ENCODE measurements around the gene DRD4.
"Not testable (repeated sequence)": the region's sequence is repeated elsewhere in the genome, so short reads cannot be mapped to it uniquely, and the experiment has no call there.

DRD4 gene

GRCh38 chr11:647672-648158 is 10.6 kb downstream of the DRD4 start:
- not testable (repeated sequence) for DNase-seq

- no peak for DNase-seq
These were observed 13.4 kb downstream of the DRD4 start for GRCh38 chr11:650482-650881.

GRCh38 chr11:653136-653535 is 16.1 kb downstream of the DRD4 start:
- DNase-seq: not testable (repeated sequence)

- DNase-seq: no peak
These were observed 16.8 kb downstream of the DRD4 start for GRCh38 chr11:653837-654236.

GRCh38 chr11:654444-654843 is 17.4 kb downstream of the DRD4 start:
- not testable (repeated sequence) for DNase-seq

GRCh38 chr11:655036-655726 is 18.1 kb downstream of the DRD4 start:
- DNase-seq: no peak

GRCh38 chr11:656426-656825 is 19.4 kb downstream of the DRD4 start:
- DNase-seq: no peak

- no peak for DNase-seq
These were observed 19.8 kb downstream of the DRD4 start for GRCh38 chr11:656866-657265.

- DNase-seq: no peak
These were observed 20.6 kb downstream of the DRD4 start for GRCh38 chr11:657691-658126.

- DNase-seq: no peak
These were observed 22.5 kb downstream of the DRD4 start for GRCh38 chr11:659532-660085.

GRCh38 chr11:660281-660680 is 23.2 kb downstream of the DRD4 start:
- no peak for DNase-seq

GRCh38 chr11:660681-661444 is 23.8 kb downstream of the DRD4 start:
- DNase-seq: no peak

- DNase-seq: no peak
These were observed 25.7 kb downstream of the DRD4 start for GRCh38 chr11:662689-663274.

- no peak for DNase-seq
These were observed 28.1 kb downstream of the DRD4 start for GRCh38 chr11:665062-665703.

- DNase-seq: no peak
These were observed 28.7 kb downstream of the DRD4 start for GRCh38 chr11:665704-666281.

GRCh38 chr11:673866-674265 is 36.8 kb downstream of the DRD4 start:
- DNase-seq: no peak

GRCh38 chr11:674406-674805 is 37.3 kb downstream of the DRD4 start:
- no peak for DNase-seq

GRCh38 chr11:678297-678696 is 41.2 kb downstream of the DRD4 start:
- no peak for DNase-seq

- DNase-seq: no peak
These were observed 42.5 kb downstream of the DRD4 start for GRCh38 chr11:679271-680207.

- DNase-seq: no peak
These were observed 43.4 kb downstream of the DRD4 start for GRCh38 chr11:680476-680875.

GRCh38 chr11:680970-681369 is 43.9 kb downstream of the DRD4 start:
- no peak for DNase-seq
